ENCODE measurements around the gene PAQR8.

DNA sequence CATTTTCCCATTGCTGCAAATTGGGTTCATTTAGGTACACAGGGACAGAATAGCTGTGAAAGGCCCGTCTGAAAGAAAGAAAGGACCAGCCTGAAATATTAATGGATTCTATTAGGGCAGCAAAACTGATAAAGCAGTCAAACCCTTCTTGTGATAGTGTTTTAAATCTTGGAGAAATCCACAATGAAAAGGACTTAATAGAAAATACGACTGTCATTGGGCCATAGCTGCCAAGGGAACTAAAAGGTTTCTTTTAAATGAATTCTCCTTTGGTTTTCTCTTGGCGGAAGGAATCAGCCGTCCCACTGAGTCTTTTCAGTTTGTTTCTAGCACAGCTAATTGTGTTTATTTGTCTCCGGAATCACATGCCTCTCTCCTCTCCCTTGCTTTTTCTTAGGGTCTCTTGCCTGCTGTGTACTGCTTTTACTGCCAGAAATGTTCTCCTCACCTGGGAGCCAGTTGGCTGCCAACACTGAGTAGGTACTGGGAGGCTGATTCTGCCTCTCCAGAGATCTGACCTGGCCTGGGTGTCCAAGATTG is 11.3 kb downstream of the PAQR8 start:
- TF ChIP-seq, protein P1, sequence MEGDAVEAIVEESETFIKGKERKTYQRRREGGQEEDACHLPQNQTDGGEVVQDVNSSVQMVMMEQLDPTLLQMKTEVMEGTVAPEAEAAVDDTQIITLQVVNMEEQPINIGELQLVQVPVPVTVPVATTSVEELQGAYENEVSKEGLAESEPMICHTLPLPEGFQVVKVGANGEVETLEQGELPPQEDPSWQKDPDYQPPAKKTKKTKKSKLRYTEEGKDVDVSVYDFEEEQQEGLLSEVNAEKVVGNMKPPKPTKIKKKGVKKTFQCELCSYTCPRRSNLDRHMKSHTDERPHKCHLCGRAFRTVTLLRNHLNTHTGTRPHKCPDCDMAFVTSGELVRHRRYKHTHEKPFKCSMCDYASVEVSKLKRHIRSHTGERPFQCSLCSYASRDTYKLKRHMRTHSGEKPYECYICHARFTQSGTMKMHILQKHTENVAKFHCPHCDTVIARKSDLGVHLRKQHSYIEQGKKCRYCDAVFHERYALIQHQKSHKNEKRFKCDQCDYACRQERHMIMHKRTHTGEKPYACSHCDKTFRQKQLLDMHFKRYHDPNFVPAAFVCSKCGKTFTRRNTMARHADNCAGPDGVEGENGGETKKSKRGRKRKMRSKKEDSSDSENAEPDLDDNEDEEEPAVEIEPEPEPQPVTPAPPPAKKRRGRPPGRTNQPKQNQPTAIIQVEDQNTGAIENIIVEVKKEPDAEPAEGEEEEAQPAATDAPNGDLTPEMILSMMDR (IDR thresholded peaks at IDR 0.05): no peak
- no peak for TF ChIP-seq EP300 (IDR thresholded peaks at IDR 0.05)
- no peak for TF ChIP-seq POLR2A (IDR thresholded peaks at IDR 0.05)
- no peak for TF ChIP-seq POLR2AphosphoS5 (IDR thresholded peaks at IDR 0.05)
